Naive thymus-derived CD8-positive, alpha-beta T cell (primary cell): ENCODE measurements around the gene CACNA2D3. TPM values are rescaled to one million over a fixed set of nuclear protein-coding genes. Genes with fewer than 3 reads are reported as not detected.

Experiments
- ATAC-seq, 2 donors: fragments of 150-1000 bp; cut with Tn5 transposase in 1 of 2; sonication (Bioruptor Pico), chemical (Tn5 transposase) in 1 of 2; 1 replicate in 1 of 2; 2 replicates in 1 of 2; pipeline ENCODE4 v1.10.0; 2021; ENCODE audit warnings: mild to moderate bottlenecking in 2 of 2, moderate library complexity in 2 of 2
- POLR2A ChIA-PET: fragments of 350-600 bp; sonication (Branson Sonifier 250); formaldehyde crosslinking; loops from one replicate; lab custom pipeline; 2021; ENCODE audit warnings: antibody characterized with exemption; lab: Charles Lee
- DNase-seq, 10 donors: peaks; one replicate each; pipeline versions ENCODE4 v3.0.0 to v3.0.0-alpha.2; 2020 to 2022
- H3K27ac Mint-ChIP-seq, 10 donors: one replicate each; pipeline ENCODE4 v1.8.0; 2020 to 2022; ENCODE audit warnings: mild to moderate bottlenecking in 10 of 10, mixed read lengths in 10 of 10, moderate library complexity in 4 of 10, inconsistent platforms in 1 of 10
- H3K27me3 Mint-ChIP-seq, 5 donors: one replicate each; pipeline ENCODE4 v1.8.0; 2021 to 2022; ENCODE audit warnings: mixed read lengths in 5 of 5
- H3K36me3 Mint-ChIP-seq, 3 donors: one replicate each; pipeline ENCODE4 v1.8.0; 2020 to 2022; ENCODE audit warnings: mixed read lengths in 3 of 3, mild to moderate bottlenecking in 2 of 3, inconsistent platforms in 1 of 3
- H3K4me1 Mint-ChIP-seq, 4 donors: one replicate each; pipeline ENCODE4 v1.8.0; 2021 to 2022; ENCODE audit warnings: mixed read lengths in 4 of 4
- H3K4me3 Mint-ChIP-seq, 10 donors: one replicate each; pipeline ENCODE4 v1.8.0; 2020 to 2022; ENCODE audit warnings: mild to moderate bottlenecking in 10 of 10, mixed read lengths in 10 of 10, moderate library complexity in 6 of 10, inconsistent platforms in 1 of 10
- H3K9me3 Mint-ChIP-seq, 9 donors: one replicate each; pipeline ENCODE4 v1.8.0; 2020 to 2022; ENCODE audit warnings: mixed read lengths in 9 of 9, mild to moderate bottlenecking in 3 of 9, inconsistent platforms in 1 of 9, moderate library complexity in 1 of 9
- polyA plus RNA-seq, 3 donors: library from polyadenylated mRNA; unstranded; fragments of 300-500 nt; fragmentation: Illumina TruSeq; gene quantifications; one replicate each; pipeline ENCODE4 v1.2.3, GENCODE V29; 2021
- total RNA-seq, 8 experiments: library from RNA in 2 of 8; stranded (reverse) in 2 of 8; gene quantifications; one replicate each; pipeline ENCODE4 v1.2.3 and lab custom pipeline; 2021 to 2026

Gene CACNA2D3
- total and polyA plus RNA-seq, 5 experiments from 2014 or later, result not detected

GRCh38 chr3:54671511-54671910, 549.2 kb downstream of the CACNA2D3 start:
- ATAC-seq, result no peak
- peaks cover 0 to 2% (median 0%) of the 10 kb centered on the region in 4 donors for H3K4me1 Mint-ChIP-seq
- H3K36me3 Mint-ChIP-seq, result no peaks in the 10 kb centered on the region
- H3K4me3 Mint-ChIP-seq, result no peak overlapping the region
- no peak for DNase-seq
- POLR2A ChIA-PET, result no interaction called here
- H3K9me3 Mint-ChIP-seq, result peaks cover 0 to 19% (median 2%) of the 10 kb centered on the region in 9 donors
- H3K27me3 Mint-ChIP-seq, result peaks cover 0 to 28% (median 0%) of the 10 kb centered on the region in 5 donors
- no peak overlapping the region for H3K27ac Mint-ChIP-seq

DNA sequence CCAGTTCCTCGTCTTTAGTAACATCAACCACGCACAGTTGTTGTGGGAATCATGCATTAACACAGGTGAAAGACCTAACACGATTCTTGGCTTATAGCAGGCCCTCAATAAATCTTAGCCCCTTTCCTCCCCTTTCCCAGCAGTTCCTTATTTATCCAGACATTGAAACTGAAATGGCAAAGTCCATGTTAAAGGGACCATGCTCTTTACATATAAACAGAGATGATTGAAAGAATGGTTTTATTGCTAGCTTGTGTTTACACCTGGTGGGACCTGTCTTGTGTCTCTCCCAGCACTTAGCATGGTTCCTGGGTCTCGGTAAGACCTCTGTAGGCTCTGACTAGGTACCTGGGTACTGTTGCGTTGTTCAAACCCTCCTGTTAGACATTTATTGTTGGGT, 553.7 kb downstream of the CACNA2D3 start:
- no peak for ATAC-seq
- peaks cover 0 to 34% (median 0%) of the 10 kb centered on the region in 5 donors for H3K27me3 Mint-ChIP-seq
- POLR2A ChIA-PET, result no interaction called here
- peaks cover 0 to 3% (median 0%) of the 10 kb centered on the region in 3 donors for H3K36me3 Mint-ChIP-seq
- no peak for DNase-seq
- H3K4me1 Mint-ChIP-seq, result peaks cover 0 to 2% (median 0%) of the 10 kb centered on the region in 4 donors
- no peak overlapping the region for H3K27ac Mint-ChIP-seq
- no peak overlapping the region for H3K4me3 Mint-ChIP-seq
- H3K9me3 Mint-ChIP-seq, result peaks cover 0 to 32% (median 4%) of the 10 kb centered on the region in 9 donors

DNA sequence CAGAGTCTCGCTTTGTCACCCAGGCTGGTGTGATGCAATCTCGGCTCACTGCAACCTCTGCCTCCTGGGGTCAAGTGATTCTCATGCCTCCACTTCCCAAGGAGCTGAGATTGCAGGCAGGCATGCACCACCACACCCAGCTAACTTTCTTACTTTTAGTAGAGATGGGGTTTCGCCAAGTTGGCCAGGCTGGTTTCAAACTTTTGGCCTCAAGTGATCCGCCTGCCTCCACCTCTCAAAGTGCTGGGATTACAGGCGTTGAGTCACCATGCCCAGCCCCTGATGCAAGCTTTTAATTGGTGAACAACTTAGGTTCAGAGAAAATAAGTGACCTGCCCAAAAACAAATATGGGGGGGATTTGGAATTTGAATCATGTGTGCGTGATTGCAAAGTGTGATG, 559.4 kb downstream of the CACNA2D3 start:
- no peak overlapping the region for H3K4me3 Mint-ChIP-seq
- peaks cover 0 to 3% (median 0%) of the 10 kb centered on the region in 3 donors for H3K36me3 Mint-ChIP-seq
- ATAC-seq (no peak), DNase-seq (no peak)
- POLR2A ChIA-PET, result no interaction called here
- H3K27ac Mint-ChIP-seq, result no peak overlapping the region
- H3K9me3 Mint-ChIP-seq, result peaks cover 0 to 22% (median 3%) of the 10 kb centered on the region in 9 donors
- no peaks in the 10 kb centered on the region for H3K4me1 Mint-ChIP-seq
- peaks cover 0 to 10% (median 0%) of the 10 kb centered on the region in 5 donors for H3K27me3 Mint-ChIP-seq

- POLR2A ChIA-PET, result no interaction called here
- H3K4me3 Mint-ChIP-seq, result no peak overlapping the region
- H3K27me3 Mint-ChIP-seq, result peaks cover 0 to 5% (median 0%) of the 10 kb centered on the region in 5 donors
- peaks cover 0 to 11% (median 3%) of the 10 kb centered on the region in 9 donors for H3K9me3 Mint-ChIP-seq
- no peak for ATAC-seq
- no peaks in the 10 kb centered on the region for H3K36me3 Mint-ChIP-seq
- no peaks in the 10 kb centered on the region for H3K4me1 Mint-ChIP-seq
- DNase-seq, result no peak
- no peak overlapping the region for H3K27ac Mint-ChIP-seq
These were observed 562.9 kb downstream of the CACNA2D3 start for GRCh38 chr3:54685213-54685612.

DNA sequence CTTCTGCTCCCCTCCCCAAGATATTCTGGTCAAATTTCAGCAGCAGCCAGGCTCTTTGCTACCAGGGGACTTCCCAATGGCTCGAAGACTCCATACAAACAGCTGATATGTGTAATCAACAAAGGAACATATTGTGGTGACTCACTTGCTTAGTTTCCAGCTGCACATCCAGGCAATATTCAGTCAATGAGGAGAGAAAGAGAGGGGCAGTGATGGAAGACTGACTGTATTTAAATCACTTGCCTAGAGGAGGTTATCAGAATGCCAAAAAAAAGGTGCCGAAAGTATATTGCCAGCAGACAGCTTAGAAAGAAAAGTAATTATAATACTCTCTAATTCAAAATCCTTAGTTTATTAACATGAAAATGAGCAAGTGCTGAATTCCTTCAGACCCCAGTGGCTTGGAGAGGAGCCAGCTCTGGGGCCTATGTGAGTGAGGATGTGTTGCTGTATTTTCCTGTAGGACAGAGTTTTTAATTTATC, 569.0 kb downstream of the CACNA2D3 start:
- no peak for DNase-seq
- POLR2A ChIA-PET, result no interaction called here
- Mint-ChIP-seq H3K9me3 (peaks cover 0 to 7% (median 0%) of the 10 kb centered on the region in 9 donors), H3K4me1 (peaks cover 0 to under 1% (median 0%) of the 10 kb centered on the region in 4 donors), H3K4me3 (no peak overlapping the region), H3K27ac (peak overlapping the region in 1 of 10 donors; percentile 78), H3K27me3 (peaks cover 0 to 13% (median 0%) of the 10 kb centered on the region in 5 donors), H3K36me3 (no peaks in the 10 kb centered on the region)
- ATAC-seq, result no peak

DNA sequence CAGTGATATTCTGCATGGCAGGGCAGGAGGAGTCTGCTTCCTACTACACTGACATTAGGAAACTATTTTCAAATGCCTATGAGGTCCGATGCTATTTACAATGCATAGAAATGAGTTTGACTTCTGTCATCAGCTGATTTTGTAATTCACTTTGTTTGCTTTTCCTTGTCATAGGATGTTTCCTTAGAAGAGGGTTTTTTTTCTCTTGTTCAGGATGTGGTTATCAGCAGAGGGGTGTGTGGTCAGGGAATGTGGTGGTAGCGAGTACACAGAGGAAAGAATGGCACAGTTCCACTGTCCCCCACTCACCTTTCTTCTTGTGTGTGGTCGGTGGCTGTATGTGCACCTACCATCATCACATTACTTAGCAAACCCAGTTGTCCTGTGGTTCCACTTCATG, 574.0 kb downstream of the CACNA2D3 start:
- peaks cover 0 to 25% (median 6%) of the 10 kb centered on the region in 5 donors for H3K27me3 Mint-ChIP-seq
- H3K9me3 Mint-ChIP-seq, result peaks cover 0 to 12% (median 0%) of the 10 kb centered on the region in 9 donors
- no peaks in the 10 kb centered on the region for H3K36me3 Mint-ChIP-seq
- no peak overlapping the region for H3K27ac Mint-ChIP-seq
- DNase-seq (no peak), ATAC-seq (no peak)
- POLR2A ChIA-PET, result no interaction called here
- no peak overlapping the region for H3K4me3 Mint-ChIP-seq
- H3K4me1 Mint-ChIP-seq, result peaks cover 0 to 1% (median 0%) of the 10 kb centered on the region in 4 donors

DNA sequence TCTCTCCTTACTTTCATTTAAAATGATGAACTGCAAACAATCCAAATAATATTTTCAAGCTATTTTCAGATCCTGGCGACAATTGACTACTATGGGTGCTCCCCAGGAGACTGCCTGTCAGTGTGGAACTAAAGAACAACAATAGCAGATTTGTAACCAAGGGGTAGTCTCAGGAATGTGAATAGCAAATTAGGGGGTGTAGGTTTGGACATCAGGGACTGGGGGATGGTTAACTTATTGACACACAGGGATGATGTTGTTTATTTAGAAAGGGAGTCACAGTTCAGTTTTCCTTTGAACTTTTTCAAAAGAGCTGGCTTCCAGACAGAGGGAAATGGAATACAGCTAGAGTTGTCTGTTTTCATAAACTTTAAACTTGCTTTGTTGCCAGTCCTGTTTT, 575.7 kb downstream of the CACNA2D3 start:
- ATAC-seq (no peak), DNase-seq (no peak)
- POLR2A ChIA-PET, result no interaction called here
- Mint-ChIP-seq H3K36me3 (no peaks in the 10 kb centered on the region), H3K4me1 (peaks cover 0 to 1% (median 0%) of the 10 kb centered on the region in 4 donors), H3K27ac (no peak overlapping the region), H3K27me3 (peaks cover 0 to 25% (median 6%) of the 10 kb centered on the region in 5 donors), H3K9me3 (peaks cover 0 to 12% (median 0%) of the 10 kb centered on the region in 9 donors), H3K4me3 (no peak overlapping the region)

DNA sequence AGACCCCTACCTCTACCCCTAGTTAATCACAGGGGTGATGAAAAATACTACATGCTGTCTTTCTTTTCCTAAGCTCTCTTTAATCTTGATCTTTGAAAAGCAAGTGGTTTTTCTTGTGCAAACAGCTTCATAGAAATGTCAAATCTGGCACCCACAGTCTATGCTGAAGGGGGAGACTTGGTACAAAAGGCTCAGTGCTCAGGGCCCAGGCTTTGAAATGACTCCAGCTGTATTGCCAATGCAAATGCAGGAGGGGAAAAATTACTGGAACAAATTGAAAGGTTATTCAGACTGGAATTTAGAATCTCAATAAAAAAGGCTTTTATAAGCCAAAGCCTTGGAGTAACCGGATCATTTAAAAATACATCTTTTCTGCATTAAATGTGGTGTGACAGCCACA, 581.6 kb downstream of the CACNA2D3 start:
- POLR2A ChIA-PET, result no interaction called here
- H3K9me3 Mint-ChIP-seq, result peaks cover 0 to 4% (median 0%) of the 10 kb centered on the region in 9 donors
- no peak for DNase-seq
- peaks cover 0 to 9% (median 2%) of the 10 kb centered on the region in 5 donors for H3K27me3 Mint-ChIP-seq
- H3K36me3 Mint-ChIP-seq, result no peaks in the 10 kb centered on the region
- H3K27ac Mint-ChIP-seq, result no peak overlapping the region
- no peaks in the 10 kb centered on the region for H3K4me1 Mint-ChIP-seq
- ATAC-seq, result no peak
- H3K4me3 Mint-ChIP-seq, result no peak overlapping the region

DNA sequence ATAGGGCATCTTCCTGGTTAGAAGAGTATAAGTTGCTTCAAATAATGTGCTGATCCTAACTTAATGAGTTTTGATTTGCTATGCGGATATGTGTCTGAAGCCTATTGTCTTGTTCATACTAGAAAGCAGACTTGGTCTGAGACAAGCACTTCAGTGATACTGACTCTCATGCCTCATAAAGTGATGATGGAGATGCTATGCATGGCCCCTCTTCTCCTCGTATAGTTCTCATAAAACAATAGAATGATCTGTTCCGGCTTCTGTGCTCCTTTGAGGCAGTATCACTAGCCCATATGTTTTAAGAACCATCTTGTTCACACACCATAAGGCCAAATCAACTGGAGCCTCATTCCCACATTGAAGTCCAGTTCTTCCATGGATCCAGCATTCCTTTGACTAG, 583.4 kb downstream of the CACNA2D3 start:
- Mint-ChIP-seq H3K4me1 (no peaks in the 10 kb centered on the region), H3K9me3 (peaks cover 0 to 4% (median 1%) of the 10 kb centered on the region in 9 donors), H3K4me3 (no peak overlapping the region), H3K36me3 (no peaks in the 10 kb centered on the region), H3K27ac (no peak overlapping the region), H3K27me3 (peaks cover 0 to 7% (median 0%) of the 10 kb centered on the region in 5 donors)
- no peak for ATAC-seq
- no peak for DNase-seq
- POLR2A ChIA-PET, result no interaction called here

DNA sequence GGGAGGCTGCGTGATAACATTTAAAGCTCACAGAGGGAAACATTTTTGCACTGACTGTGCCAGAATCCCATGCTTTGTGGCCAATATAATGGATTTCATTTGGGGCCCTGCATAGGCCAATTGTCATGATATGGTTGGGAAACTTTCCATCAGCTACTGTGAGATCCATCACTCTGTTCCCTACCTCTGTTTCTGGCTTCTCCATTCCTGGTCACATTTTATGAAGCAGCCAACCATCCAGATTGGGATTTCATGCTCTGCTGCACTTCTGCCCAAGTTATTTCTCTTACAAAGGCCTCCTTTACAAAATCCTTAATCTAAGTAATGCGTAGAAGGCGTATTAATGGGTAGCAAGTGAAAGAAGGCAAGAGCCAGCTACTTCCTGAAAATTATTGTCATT, 584.4 kb downstream of the CACNA2D3 start:
- DNase-seq (no peak), ATAC-seq (no peak)
- Mint-ChIP-seq H3K9me3 (peaks cover 0 to 4% (median 0%) of the 10 kb centered on the region in 9 donors), H3K36me3 (no peaks in the 10 kb centered on the region), H3K27ac (no peak overlapping the region), H3K4me3 (no peak overlapping the region), H3K4me1 (no peaks in the 10 kb centered on the region), H3K27me3 (peaks cover 0 to 7% (median 0%) of the 10 kb centered on the region in 5 donors)
- POLR2A ChIA-PET, result no interaction called here

DNA sequence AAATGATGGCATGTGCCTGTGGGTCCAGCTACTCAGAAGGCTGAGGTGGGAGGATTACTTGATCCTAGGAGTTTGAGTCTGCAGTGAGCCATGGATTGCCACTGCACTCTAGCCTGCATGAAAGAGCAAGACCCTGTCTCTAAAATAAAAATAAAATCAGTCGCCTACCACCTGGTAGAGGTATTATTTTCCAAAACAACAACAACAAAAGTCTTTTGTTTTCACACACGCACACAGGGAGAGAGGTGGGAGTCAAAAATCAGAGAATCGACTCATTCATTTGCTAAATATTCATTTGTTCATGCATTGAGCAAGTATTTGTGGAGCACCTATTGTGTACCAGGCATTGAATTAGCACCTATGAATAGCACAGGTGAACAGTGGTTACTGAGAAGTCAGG, 587.4 kb downstream of the CACNA2D3 start:
- POLR2A ChIA-PET, result no interaction called here
- DNase-seq, result no peak

GRCh38 chr3:54710954-54711353, 588.6 kb downstream of the CACNA2D3 start:
- Mint-ChIP-seq H3K27ac (no peak overlapping the region), H3K27me3 (peaks cover 0 to 11% (median 0%) of the 10 kb centered on the region in 5 donors)

More for the DNA sequence above, 587.4 kb downstream of the CACNA2D3 start:
- Mint-ChIP-seq H3K4me1 (no peaks in the 10 kb centered on the region), H3K27me3 (peaks cover 0 to 11% (median 0%) of the 10 kb centered on the region in 5 donors), H3K36me3 (no peaks in the 10 kb centered on the region), H3K9me3 (peaks cover 0 to 11% (median 0%) of the 10 kb centered on the region in 9 donors), H3K27ac (no peak overlapping the region), H3K4me3 (no peak overlapping the region)
- ATAC-seq, result no peak

DNA sequence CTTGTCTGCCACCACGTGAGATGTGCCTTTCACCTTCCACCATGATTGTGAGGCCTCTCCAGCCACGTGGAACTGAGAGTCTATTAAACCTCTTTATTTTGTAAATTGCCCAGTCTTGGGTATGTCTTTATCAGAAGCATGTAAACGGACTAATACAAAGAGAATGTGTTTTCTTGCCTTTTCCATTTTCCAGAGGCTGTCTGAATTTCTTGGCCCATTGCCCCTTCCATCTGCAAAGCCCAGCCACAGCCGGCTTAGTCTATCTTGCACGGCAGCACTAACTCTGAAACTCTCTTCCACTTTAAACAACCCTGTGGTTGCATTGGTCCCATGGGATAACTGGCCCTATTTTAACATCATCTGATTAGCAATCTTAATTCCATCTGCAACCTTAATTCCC, 590.2 kb downstream of the CACNA2D3 start:
- ATAC-seq (no peak), DNase-seq (no peak)
- H3K4me1 Mint-ChIP-seq, result no peaks in the 10 kb centered on the region
- peaks cover 0 to 8% (median 0%) of the 10 kb centered on the region in 5 donors for H3K27me3 Mint-ChIP-seq
- no peak overlapping the region for H3K4me3 Mint-ChIP-seq
- peaks cover 0 to 15% (median 0%) of the 10 kb centered on the region in 9 donors for H3K9me3 Mint-ChIP-seq
- POLR2A ChIA-PET, result no interaction called here
- H3K27ac Mint-ChIP-seq, result no peak overlapping the region
- no peaks in the 10 kb centered on the region for H3K36me3 Mint-ChIP-seq

More at GRCh38 chr3:54710954-54711353, 588.6 kb downstream of the CACNA2D3 start:
- Mint-ChIP-seq H3K9me3 (peaks cover 0 to 15% (median 0%) of the 10 kb centered on the region in 9 donors), H3K36me3 (no peaks in the 10 kb centered on the region), H3K4me1 (no peaks in the 10 kb centered on the region), H3K4me3 (no peak overlapping the region)
- ATAC-seq (no peak), DNase-seq (no peak)
- POLR2A ChIA-PET, result no interaction called here

DNA sequence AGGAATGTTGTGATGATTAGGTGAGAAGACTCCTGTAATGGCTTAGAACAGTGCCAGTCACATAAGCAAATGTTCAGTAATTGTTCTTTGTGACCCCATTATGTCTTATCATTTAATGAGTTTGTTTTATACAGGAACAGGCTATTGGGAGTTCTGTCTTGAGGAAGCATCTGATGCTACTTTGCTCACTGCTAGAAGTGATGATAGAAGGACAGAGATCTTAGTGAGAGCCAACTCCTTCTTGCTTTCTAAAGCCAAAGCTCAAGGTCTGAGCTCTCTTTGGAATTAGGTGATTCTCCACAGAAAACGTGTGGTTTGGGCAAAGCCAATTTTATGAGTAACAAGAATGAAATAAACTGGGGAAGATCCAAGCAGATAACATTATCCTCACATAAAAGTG, 590.7 kb downstream of the CACNA2D3 start:
- H3K9me3 Mint-ChIP-seq, result peaks cover 0 to 12% (median 0%) of the 10 kb centered on the region in 9 donors
- DNase-seq (no peak), ATAC-seq (no peak)
- H3K27me3 Mint-ChIP-seq, result peaks cover 0 to 8% (median 0%) of the 10 kb centered on the region in 5 donors
- no peaks in the 10 kb centered on the region for H3K36me3 Mint-ChIP-seq
- no peaks in the 10 kb centered on the region for H3K4me1 Mint-ChIP-seq
- H3K27ac Mint-ChIP-seq, result no peak overlapping the region
- POLR2A ChIA-PET, result no interaction called here
- no peak overlapping the region for H3K4me3 Mint-ChIP-seq
